ENCODE results near the gene SCUBE1. TPM values are rescaled to one million over a fixed set of nuclear protein-coding genes. Genes with fewer than 3 reads are reported as not detected.

SCUBE1 gene
- total RNA-seq, 1 donor: 1.3 TPM

DNA sequence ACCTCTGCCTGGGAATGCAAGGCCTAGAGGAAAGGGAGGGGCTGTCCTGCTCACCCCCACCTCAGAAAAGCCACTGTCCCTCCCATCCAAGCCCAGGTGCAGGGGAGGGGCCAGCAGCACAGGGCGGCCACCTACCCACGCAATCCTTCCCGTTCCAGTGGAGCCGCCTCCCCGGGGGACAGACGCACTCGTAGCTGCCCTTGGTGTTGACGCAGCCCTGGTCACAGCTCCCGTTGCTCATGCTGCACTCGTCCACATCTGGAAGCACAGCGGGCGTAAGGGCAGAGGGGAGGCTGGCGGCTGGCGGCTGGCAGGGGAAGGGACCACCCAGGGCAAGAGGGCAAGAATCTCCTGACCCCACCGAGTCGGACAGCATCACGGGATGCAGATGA lies 115.9 kb downstream of the SCUBE1 start:
- no peak for DNase-seq (ENCODE audit: low read depth in 2 of 3, low spot score in 2 of 3)

- DNase-seq (ENCODE audit: low read depth in 2 of 3, low spot score in 2 of 3): peak in 1 of 3 donors; percentile 31
Observed at GRCh38 chr22:43226377-43227238, 116.6 kb downstream of the SCUBE1 start.

DNA sequence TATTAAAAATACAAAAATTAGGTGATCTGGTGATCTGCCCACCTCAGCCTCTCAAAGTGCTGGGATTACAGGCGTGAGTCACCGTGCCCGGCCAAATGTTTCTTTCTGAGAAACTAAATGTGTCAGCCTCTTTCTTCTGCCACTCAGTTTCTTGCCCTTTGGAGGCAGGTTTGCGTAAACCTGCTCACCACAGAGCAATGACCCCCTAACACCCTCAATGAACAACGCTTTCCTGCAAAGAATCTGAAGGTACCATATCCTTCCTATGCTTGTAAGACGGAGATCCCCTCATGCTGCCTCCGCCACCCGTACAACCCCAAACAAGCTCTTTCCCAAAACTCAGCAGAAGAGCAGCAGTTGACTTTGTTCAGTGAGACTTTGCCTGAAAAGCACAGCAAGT lies 117.6 kb downstream of the SCUBE1 start:
- DNase-seq (ENCODE audit: low read depth in 2 of 3, low spot score in 2 of 3): no peak

- DNase-seq (ENCODE audit: low read depth in 2 of 3, low spot score in 2 of 3): no peak
Observed at GRCh38 chr22:43222987-43223386, 120.2 kb downstream of the SCUBE1 start.

DNA sequence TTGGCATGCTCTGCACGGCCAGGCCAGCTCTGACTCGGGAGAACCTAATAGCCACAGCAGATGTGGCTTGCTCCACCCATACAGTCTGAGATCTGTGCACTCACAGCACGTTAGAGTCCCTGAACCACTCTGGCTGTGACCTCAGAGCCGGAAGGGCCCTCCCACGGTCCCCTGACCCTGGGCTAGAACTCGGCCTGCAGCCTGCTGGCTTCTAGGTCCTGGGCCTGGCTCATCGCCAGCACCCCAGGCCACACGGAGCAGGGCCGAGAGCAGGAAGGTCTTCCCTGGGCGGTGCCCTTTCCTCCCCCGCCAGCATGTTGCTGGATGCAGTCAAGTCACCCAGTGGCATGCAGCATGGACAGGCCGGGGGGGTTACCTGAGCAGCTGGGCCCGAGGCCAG lies 120.9 kb downstream of the SCUBE1 start:
- no peak for DNase-seq (ENCODE audit: low read depth in 2 of 3, low spot score in 2 of 3)

- no peak for DNase-seq (ENCODE audit: low read depth in 2 of 3, low spot score in 2 of 3)
Observed at GRCh38 chr22:43220625-43221380, 122.4 kb downstream of the SCUBE1 start.

- DNase-seq (ENCODE audit: low read depth in 2 of 3, low spot score in 2 of 3): no peak
Observed at GRCh38 chr22:43218786-43219185, 124.4 kb downstream of the SCUBE1 start.

DNA sequence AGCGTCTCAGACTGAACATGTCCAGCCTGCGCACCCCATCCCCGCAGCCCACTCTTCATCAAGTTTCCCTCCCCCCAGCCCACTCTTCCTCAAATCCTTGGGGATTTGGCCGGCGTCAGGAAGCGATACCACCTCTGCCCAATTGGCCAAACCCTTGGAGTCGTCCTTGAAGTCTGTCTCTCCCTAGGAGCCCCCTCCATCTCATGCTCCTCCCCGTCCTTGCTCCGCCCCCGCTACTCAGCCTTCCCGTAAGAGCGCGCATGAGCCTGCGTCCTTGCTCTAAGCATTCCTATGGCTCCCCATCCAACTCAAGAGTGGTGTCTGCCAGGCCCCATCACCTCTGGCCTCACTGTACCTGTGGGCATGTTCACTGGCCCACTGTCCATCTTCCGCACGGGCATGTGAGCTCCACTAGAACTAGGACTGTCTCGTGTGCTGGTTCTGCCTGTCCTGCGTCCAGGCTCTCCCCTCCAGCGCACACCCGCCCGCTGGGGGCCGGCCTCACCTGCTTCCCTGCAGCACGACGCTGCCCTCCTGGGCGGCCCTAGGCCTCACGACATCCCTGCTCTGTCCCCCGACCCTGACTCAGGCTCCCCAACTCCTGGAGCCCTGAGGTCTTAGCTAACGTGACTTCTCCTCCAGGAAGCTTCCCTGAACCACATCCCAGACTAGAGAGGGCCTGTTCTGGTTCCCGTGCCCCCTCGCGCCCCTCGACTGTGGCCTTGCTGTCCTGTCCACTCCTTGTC lies 125.7 kb downstream of the SCUBE1 start:
- no peak for DNase-seq (ENCODE audit: low read depth in 2 of 3, low spot score in 2 of 3)

- DNase-seq (ENCODE audit: low read depth in 2 of 3, low spot score in 2 of 3): no peak
Observed at GRCh38 chr22:43216738-43217137, 126.4 kb downstream of the SCUBE1 start.

- DNase-seq (ENCODE audit: low read depth in 2 of 3, low spot score in 2 of 3): no peak
Observed at GRCh38 chr22:43213962-43214361, 129.2 kb downstream of the SCUBE1 start.

DNA sequence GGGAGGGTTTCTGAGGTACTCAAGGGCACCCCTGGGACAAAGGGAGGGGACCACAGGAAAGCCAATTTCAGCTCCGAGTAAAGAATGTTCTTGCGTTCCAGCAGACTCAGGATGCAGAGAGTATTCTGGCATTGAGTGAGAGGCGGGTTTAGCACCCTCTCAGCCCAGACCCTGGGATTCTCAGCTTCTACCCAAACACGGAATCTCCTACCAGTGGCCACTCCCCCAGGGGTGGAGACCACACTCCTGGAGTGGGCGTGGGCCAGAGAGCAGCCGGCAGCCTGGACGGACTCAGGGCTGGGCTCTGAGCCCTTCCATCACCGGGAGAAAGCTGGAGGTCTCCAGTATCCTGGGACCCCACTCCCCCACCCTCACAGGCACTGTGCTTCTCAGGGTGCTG lies 130.1 kb downstream of the SCUBE1 start:
- DNase-seq (ENCODE audit: low read depth in 2 of 3, low spot score in 2 of 3): no peak

GRCh38 chr22:43212434-43212952 lies 130.7 kb downstream of the SCUBE1 start:
- DNase-seq (ENCODE audit: low read depth in 2 of 3, low spot score in 2 of 3): no peak

DNA sequence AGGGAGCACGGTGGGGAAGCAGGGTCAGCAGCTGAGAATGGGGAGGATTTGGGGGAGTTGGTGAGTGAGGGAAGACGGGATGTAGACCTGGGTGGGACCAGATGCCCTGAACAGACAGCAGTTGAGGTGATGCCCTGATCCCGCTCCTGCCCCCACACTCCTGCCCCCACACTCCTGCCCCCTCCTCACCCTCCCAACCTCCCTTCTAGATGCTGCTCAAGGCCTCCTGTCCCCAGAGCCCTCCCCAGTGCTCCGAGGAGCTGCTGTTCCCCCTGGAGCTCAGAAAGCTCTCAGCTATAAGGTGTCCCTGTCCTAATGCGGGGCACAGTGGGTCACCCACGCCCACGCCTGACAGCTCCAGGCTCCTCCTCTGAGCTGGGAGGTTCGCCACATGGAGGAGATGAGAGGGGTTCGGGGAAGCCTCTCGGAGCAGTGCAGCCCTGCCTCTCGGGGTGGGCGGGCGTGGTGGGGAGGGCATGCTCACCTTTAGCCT lies 131.2 kb downstream of the SCUBE1 start:
- no peak for DNase-seq (ENCODE audit: low read depth in 2 of 3, low spot score in 2 of 3)

- no peak for DNase-seq (ENCODE audit: low read depth in 2 of 3, low spot score in 2 of 3)
Observed at GRCh38 chr22:43210631-43211515, 132.3 kb downstream of the SCUBE1 start.

DNA sequence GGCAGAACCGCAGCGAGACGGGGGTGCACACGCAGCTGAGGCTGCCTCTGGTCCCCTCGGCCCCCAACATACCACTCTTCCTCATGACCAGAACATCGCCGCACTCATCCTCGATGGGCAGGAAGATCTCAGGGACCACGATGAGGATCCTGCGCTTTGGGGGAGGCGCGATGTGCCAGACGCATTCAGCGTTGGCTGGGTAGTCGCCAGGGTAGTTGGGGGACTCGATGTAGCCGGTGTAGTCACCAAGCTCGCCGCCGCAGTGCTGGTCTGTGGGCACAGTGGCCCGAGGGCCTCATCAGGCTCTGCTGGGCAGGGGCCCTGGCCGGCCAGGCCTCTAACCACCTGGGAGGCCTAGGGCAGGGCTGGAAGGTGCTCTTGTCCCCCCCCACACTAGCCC lies 133.2 kb downstream of the SCUBE1 start:
- no peak for DNase-seq (ENCODE audit: low read depth in 2 of 3, low spot score in 2 of 3)

- DNase-seq (ENCODE audit: low read depth in 2 of 3, low spot score in 2 of 3): no peak
Observed at GRCh38 chr22:43209523-43209890, 133.7 kb downstream of the SCUBE1 start.

DNA sequence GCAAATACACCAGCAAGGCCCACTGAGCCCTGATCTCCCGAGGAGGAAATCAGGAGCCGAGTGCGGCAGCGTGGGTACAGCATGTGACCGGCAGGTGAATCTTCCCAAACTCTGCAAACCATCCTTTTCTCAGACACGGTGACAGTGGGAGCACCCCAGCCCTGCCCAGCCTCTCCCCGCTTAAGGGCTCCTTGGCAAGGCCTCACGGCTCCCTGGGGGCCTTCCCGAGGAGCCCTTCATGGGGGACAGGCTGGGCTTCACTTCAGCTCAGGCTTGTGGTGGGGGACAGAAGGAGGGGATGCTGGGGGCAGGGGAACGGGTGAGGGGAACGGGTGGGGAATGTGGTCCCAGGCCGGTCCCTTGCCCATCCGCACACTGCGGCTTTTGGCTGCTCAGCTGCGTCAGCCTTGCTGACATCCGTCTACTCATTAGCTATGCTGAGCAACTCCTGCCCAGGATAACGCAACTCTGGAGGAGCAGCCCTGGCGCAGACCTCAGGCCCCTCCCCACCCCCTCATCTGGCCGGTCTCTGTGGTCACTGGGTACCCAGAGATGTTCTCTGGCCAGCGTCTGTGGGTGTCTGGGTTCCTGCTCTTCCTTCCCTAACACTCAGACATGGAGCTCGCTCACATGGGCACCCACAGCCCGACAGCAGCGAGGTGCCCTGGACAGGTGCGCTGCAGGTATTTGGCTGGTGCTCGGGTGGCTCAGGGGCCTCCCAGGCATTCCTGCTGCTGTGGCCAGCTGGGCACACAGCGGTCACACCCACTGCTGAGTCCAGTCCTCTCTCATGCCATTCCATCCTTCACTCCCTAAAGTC lies 134.3 kb downstream of the SCUBE1 start:
- DNase-seq (ENCODE audit: low read depth in 2 of 3, low spot score in 2 of 3): no peak

DNA sequence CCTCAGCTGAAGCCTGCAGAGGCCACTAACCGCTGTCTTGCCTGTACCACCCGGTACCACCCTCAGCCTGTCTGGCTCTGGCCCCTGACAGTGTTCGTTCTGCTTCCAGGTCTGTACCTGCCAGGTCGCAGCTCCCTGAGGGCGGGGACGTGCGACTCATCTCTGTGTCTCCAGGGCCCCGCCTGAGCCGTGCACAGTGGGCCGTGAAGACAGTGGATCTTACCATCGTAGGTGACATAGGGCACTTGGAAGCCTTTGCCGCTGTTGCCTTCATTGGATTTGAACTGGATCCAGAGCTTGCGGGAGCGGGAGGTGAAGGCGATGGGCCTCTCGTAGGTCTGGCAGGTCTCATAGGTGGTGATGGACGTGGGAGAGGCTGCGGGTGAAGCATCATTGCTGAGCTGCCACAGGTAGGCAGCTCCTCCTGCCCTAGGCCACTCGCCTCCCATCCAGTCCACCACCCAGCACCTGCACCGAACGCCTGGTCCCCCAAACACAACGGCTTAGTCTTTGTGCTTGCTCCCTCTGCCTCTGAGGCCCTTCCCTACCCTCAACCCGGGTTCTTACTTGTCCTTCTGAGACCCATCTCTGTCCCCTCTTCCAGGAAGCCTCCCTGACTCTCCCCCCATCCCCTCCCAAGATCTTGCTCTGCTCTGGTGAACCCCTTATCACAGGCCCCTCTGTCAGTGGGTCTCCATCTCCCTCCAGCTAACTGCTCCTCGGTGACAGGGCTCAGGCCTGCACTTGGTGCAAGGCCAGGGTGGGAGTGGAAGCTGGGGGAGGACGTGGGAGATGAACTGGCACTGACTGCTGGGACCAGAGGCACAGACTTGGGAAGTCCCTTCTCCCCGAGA lies 135.1 kb downstream of the SCUBE1 start:
- DNase-seq (ENCODE audit: low read depth in 2 of 3, low spot score in 2 of 3): no peak
